KMS-11 (cell line): ENCODE data around the gene FOXN1.

ENCODE experiments used
- H2AFZ ChIP-seq: fragments of 200-600 bp; sonication (generic); 2 replicates; pipeline ENCODE4 v1.6.1; 2016; ENCODE audit warnings: antibody characterized with exemption, mixed run types, low read depth
- H3K27ac ChIP-seq: fragments of 200-600 bp; sonication (generic); 2 replicates; pipeline ENCODE4 v1.6.1; 2016; ENCODE audit warnings: mild to moderate bottlenecking, mixed run types
- H3K27me3 ChIP-seq: fragments of 200-600 bp; sonication (generic); 2 replicates; pipeline ENCODE4 v1.6.1; 2017; ENCODE audit warnings: mild to moderate bottlenecking, low read depth, mixed run types, moderate library complexity; ENCODE audit not compliant: insufficient read depth
- H3K36me3 ChIP-seq: fragments of 200-600 bp; sonication (generic); 2 replicates; pipeline ENCODE4 v1.6.1; 2017; ENCODE audit warnings: mild to moderate bottlenecking, mixed run types; ENCODE audit not compliant: insufficient read depth
- H3K4me1 ChIP-seq: fragments of 200-600 bp; sonication (generic); 2 replicates; pipeline ENCODE4 v1.6.1; 2016; ENCODE audit warnings: mild to moderate bottlenecking, low read depth, mixed run types; ENCODE audit not compliant: poor library complexity, severe bottlenecking
- H3K4me2 ChIP-seq: fragments of 200-600 bp; sonication (generic); 2 replicates; pipeline ENCODE4 v1.7.0; 2016; ENCODE audit warnings: mild to moderate bottlenecking, mixed run types
- H3K4me3 ChIP-seq: fragments of 200-600 bp; sonication (generic); IDR thresholded peaks from 2 replicates; pipeline ENCODE4 v1.6.1; 2017; ENCODE audit warnings: low read depth, low read length, mixed read lengths; ENCODE audit not compliant: insufficient read depth
- H3K79me2 ChIP-seq: fragments of 200-600 bp; sonication (generic); 2 replicates; pipeline ENCODE4 v1.6.1; 2016; ENCODE audit warnings: low read depth, mixed run types; ENCODE audit not compliant: insufficient read depth
- H3K9ac ChIP-seq: fragments of 200-600 bp; sonication (generic); 2 replicates; pipeline ENCODE4 v1.6.1; 2016; ENCODE audit warnings: mild to moderate bottlenecking, mixed run types
- H4K20me1 ChIP-seq: fragments of 200-600 bp; sonication (generic); 2 replicates; pipeline ENCODE4 v1.6.1; 2016; ENCODE audit warnings: mild to moderate bottlenecking, mixed run types; ENCODE audit not compliant: insufficient read depth
- TF ChIP-seq, protein P1 (sequence below): fragments of 200-600 bp; sonication (generic); conservative IDR thresholded peaks from 2 replicates; pipeline ENCODE4 v1.6.1; 2017; ENCODE audit warnings: low read depth, mild to moderate bottlenecking, antibody characterized with exemption, low read length, moderate library complexity, mixed read lengths

FOXN1 gene

GRCh38 chr17:28584434-28584833 lies 78.3 kb downstream of the FOXN1 start:
- no peak overlapping the region for H3K4me2 ChIP-seq

DNA sequence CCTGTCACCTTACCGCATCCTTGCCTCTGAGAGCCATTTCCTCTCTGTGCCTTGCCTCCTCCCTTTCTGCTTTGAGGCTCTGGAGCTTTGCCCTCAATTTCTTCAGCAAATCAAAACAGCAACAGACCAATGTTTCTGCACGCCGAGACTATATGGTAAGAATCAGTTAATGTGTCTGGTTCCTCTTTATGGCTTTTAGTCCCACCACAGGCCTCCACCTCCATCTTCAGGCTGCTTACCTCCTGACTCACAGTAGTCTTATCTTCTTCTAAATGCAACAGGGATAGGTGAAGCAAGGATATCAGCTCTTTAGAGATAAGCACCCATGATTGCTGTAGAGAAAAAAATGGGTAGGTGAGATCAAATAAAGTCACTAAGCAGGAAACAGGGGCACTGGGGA lies 79.7 kb downstream of the FOXN1 start:
- Histone ChIP-seq H3K9ac (no peak overlapping the region), H3K4me2 (no peak overlapping the region), H3K4me1 (no peaks in the 10 kb centered on the region), H2AFZ (no peak overlapping the region), H4K20me1 (no peaks in the 10 kb centered on the region; the same call in 1 of the 2 replicates), H3K4me3 (no peak overlapping the region), H3K36me3 (peaks cover 36% of the 10 kb centered on the region; the same call in 1 of the 2 replicates), H3K27ac (no peak overlapping the region), H3K27me3 (no peaks in the 10 kb centered on the region), H3K79me2 (no peaks in the 10 kb centered on the region)
- TF ChIP-seq, protein P1, sequence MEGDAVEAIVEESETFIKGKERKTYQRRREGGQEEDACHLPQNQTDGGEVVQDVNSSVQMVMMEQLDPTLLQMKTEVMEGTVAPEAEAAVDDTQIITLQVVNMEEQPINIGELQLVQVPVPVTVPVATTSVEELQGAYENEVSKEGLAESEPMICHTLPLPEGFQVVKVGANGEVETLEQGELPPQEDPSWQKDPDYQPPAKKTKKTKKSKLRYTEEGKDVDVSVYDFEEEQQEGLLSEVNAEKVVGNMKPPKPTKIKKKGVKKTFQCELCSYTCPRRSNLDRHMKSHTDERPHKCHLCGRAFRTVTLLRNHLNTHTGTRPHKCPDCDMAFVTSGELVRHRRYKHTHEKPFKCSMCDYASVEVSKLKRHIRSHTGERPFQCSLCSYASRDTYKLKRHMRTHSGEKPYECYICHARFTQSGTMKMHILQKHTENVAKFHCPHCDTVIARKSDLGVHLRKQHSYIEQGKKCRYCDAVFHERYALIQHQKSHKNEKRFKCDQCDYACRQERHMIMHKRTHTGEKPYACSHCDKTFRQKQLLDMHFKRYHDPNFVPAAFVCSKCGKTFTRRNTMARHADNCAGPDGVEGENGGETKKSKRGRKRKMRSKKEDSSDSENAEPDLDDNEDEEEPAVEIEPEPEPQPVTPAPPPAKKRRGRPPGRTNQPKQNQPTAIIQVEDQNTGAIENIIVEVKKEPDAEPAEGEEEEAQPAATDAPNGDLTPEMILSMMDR: no peak

More at GRCh38 chr17:28584434-28584833, 78.3 kb downstream of the FOXN1 start:
- H3K4me3 ChIP-seq: no peak overlapping the region
- H3K27ac ChIP-seq: no peak overlapping the region
- no peaks in the 10 kb centered on the region for H4K20me1 ChIP-seq
- H3K27me3 ChIP-seq: no peaks in the 10 kb centered on the region
- no peak overlapping the region for H2AFZ ChIP-seq
- H3K4me1 ChIP-seq: no peaks in the 10 kb centered on the region
- H3K9ac ChIP-seq: no peak overlapping the region
- H3K36me3 ChIP-seq: peaks cover 28% of the 10 kb centered on the region; the same call in 1 of the 2 replicates
- no peaks in the 10 kb centered on the region for H3K79me2 ChIP-seq
- TF ChIP-seq, protein P1: no peak
